Testis (tissue), 3 donors: ENCODE data around the gene NPAS2. TPM values are rescaled to one million over a fixed set of nuclear protein-coding genes. Genes with fewer than 3 reads are reported as not detected.

Experiments
- DNase-seq: peaks from one replicate; pipeline ENCODE4 v3.0.0-alpha.2; 2019
- H3K27ac ChIP-seq, 2 donors: fragments of 200-600 bp; sonication (generic); one replicate each; pipeline ENCODE4 v1.5.1; 2019
- H3K27me3 ChIP-seq: fragments of 200-600 bp; sonication (generic); one replicate; pipeline ENCODE4 v1.5.1; 2019
- H3K36me3 ChIP-seq: fragments of 200-600 bp; sonication (generic); one replicate; pipeline ENCODE4 v1.5.1; 2017; ENCODE audit warnings: low read depth; ENCODE audit errors: missing control alignments
- H3K4me1 ChIP-seq: fragments of 200-600 bp; sonication (generic); one replicate; pipeline ENCODE4 v1.5.1; 2019
- H3K4me3 ChIP-seq, 2 donors: fragments of 200-600 bp; sonication (generic); one replicate each; pipeline ENCODE4 v1.5.1; 2017 to 2019
- H3K9me3 ChIP-seq: fragments of 200-600 bp; sonication (generic); one replicate; pipeline ENCODE4 v1.5.1; 2017
- CTCF ChIP-seq, 3 experiments: fragments of 450-650 bp in 2 of 3; fragments of 200-600 bp in 1 of 3; sonication (generic) in 1 of 3; IDR thresholded peaks; one replicate each; pipeline ENCODE4 v1.5.1; 2016 to 2019; ENCODE audit warnings: antibody characterized with exemption in 3 of 3, mild to moderate bottlenecking in 2 of 3, moderate library complexity in 1 of 3
- POLR2A ChIP-seq: fragments of 450-650 bp; IDR thresholded peaks from one replicate; pipeline ENCODE4 v1.6.1; 2017; ENCODE audit warnings: antibody characterized with exemption, mild to moderate bottlenecking, moderate library complexity
- WGBS, 2 donors: methylation state at CpG; one replicate each; pipeline ENCODE4 v1.1.5; 2018; 5-methylcytosine and 5-hydroxymethylcytosine counted together
- intact Hi-C: fragments of 100-400 bp; cut with DNase I; formaldehyde crosslinking; loops from one replicate; pipeline ENCODE4 v1.15.1; 2023; ENCODE audit warnings: low total_unique reads
- polyA plus RNA-seq: library from polyadenylated mRNA; stranded (reverse); fragments of 350-450 nt; fragmentation: Illumina TruSeq; extraction: RNeasy Lipid Tissue Mini Kit (QIAGEN cat#74804); gene quantifications from one replicate; pipeline ENCODE4 v1.2.3, GENCODE V29; 2014; ENCODE audit warnings: low read depth, low replicate concordance; ENCODE audit not compliant: insufficient read depth
- total RNA-seq, 2 donors: library from RNA; depleted of rRNA; stranded (reverse); fragments of >200 nt; gene quantifications; one replicate each; pipeline ENCODE4 v1.2.3, GENCODE V29; 2016

Gene NPAS2
- total and polyA plus RNA-seq, 3 donors from 2014 or later, result 20.4 to 64.2 (median 46.7) TPM

GRCh38 chr2:100791936-100792308 is 28.0 kb upstream of the NPAS2 start:
- Histone ChIP-seq H3K4me3 (no peak overlapping the region), H3K9me3 (no peaks in the 10 kb centered on the region), H3K27me3 (no peaks in the 10 kb centered on the region), H3K36me3 (no peaks in the 10 kb centered on the region), H3K27ac (no peak overlapping the region), H3K4me1 (no peaks in the 10 kb centered on the region)
- DNase-seq, result no peak
- 82% methylated on average over 5 to 7 of the region's 7 CpGs for WGBS, 2 donors
- intact Hi-C loops, result no loop called here
- no peak for TF ChIP-seq POLR2A
- TF ChIP-seq CTCF (IDR thresholded peaks at IDR 0.05), result no peak

GRCh38 chr2:100793220-100793619 is 26.7 kb upstream of the NPAS2 start:
- intact Hi-C loops, result no loop called here
- H3K27me3 ChIP-seq, result no peaks in the 10 kb centered on the region
- no peak for DNase-seq
- no peaks in the 10 kb centered on the region for H3K9me3 ChIP-seq
- no peak overlapping the region for H3K4me3 ChIP-seq
- H3K36me3 ChIP-seq, result no peaks in the 10 kb centered on the region
- no peaks in the 10 kb centered on the region for H3K4me1 ChIP-seq
- H3K27ac ChIP-seq, result no peak overlapping the region
- 86 to 89% methylated on average over 8 of the region's 8 CpGs for WGBS, 2 donors
- TF ChIP-seq POLR2A (no peak), CTCF (IDR thresholded peaks at IDR 0.05) (no peak)

- 75 to 79% methylated on average over 9 of the region's 9 CpGs for WGBS, 2 donors
- no peak for TF ChIP-seq CTCF (IDR thresholded peaks at IDR 0.05)
- no peak for TF ChIP-seq POLR2A
- H3K27ac ChIP-seq, result no peak overlapping the region
These were observed 26.0 kb upstream of the NPAS2 start for GRCh38 chr2:100793982-100794381.

GRCh38 chr2:100796499-100797100 is 23.3 kb upstream of the NPAS2 start:
- intact Hi-C loops, result no loop called here
- H3K4me3 ChIP-seq, result no peak overlapping the region
- TF ChIP-seq CTCF (IDR thresholded peaks at IDR 0.05) (no peak), POLR2A (no peak)
- H3K4me1 ChIP-seq, result no peaks in the 10 kb centered on the region
- WGBS, 2 donors, result 84 to 85% methylated on average over 5 of the region's 5 CpGs
- no peak for DNase-seq
- H3K9me3 ChIP-seq, result no peaks in the 10 kb centered on the region
- H3K27ac ChIP-seq, result no peak overlapping the region
- no peaks in the 10 kb centered on the region for H3K27me3 ChIP-seq
- no peaks in the 10 kb centered on the region for H3K36me3 ChIP-seq

More at GRCh38 chr2:100793982-100794381, 26.0 kb upstream of the NPAS2 start:
- H3K9me3 ChIP-seq, result no peaks in the 10 kb centered on the region
- no peaks in the 10 kb centered on the region for H3K36me3 ChIP-seq
- H3K27me3 ChIP-seq, result no peaks in the 10 kb centered on the region
- H3K4me3 ChIP-seq, result no peak overlapping the region
- intact Hi-C loops, result no loop called here
- DNase-seq, result no peak
- no peaks in the 10 kb centered on the region for H3K4me1 ChIP-seq

GRCh38 chr2:100799686-100800085 is 20.3 kb upstream of the NPAS2 start:
- no peaks in the 10 kb centered on the region for H3K4me1 ChIP-seq
- DNase-seq, result no peak
- H3K9me3 ChIP-seq, result no peaks in the 10 kb centered on the region
- no peak for TF ChIP-seq POLR2A
- TF ChIP-seq CTCF (IDR thresholded peaks at IDR 0.05), result no peak
- H3K4me3 ChIP-seq, result no peak overlapping the region
- intact Hi-C loops, result no loop called here
- WGBS, 2 donors, result 76 to 82% methylated on average over 5 of the region's 5 CpGs
- H3K36me3 ChIP-seq, result no peaks in the 10 kb centered on the region
- no peak overlapping the region for H3K27ac ChIP-seq
- no peaks in the 10 kb centered on the region for H3K27me3 ChIP-seq
